OCI-LY3 (cell line): Measurements from ENCODE around the gene ADGRB3.

Experiments
- CTCF ChIP-seq: fragments of 200-600, 300-600 bp; sonication (generic); IDR thresholded peaks from 2 replicates; pipeline ENCODE4 v1.5.1; 2014; ENCODE audit warnings: antibody characterized with exemption, low read length, low read depth
- EZH2phosphoT487 ChIP-seq: fragments of 200-600 bp; shearing (Covaris generic); IDR thresholded peaks from 2 replicates; pipeline ENCODE4 v1.6.1; 2018; ENCODE audit warnings: antibody characterized with exemption, mixed run types, low read depth

- TF ChIP-seq CTCF (no peak), EZH2phosphoT487 (no peak)
These were observed 597.9 kb downstream of the ADGRB3 start for GRCh38 chr6:69232911-69233448.
